K562 (cell line): ENCODE data around the gene GAK. TPM values are rescaled to one million over a fixed set of nuclear protein-coding genes. Genes with fewer than 3 reads are reported as not detected.
A peak's percentile ranks its signal among the peaks of the same experiment; 100 is the strongest.

Source experiments
- ATAC-seq: fragments of 200-7000 bp; cut with Tn5 transposase; 3 replicates; pipeline ENCODE4 v1.9.1; 2020; ENCODE audit warnings: moderate library complexity
- BruUV-seq: library from RNA; stranded (reverse); fragments of 400-500 nt; replicated peaks from 2 replicates; lab custom pipeline; 2021; lab: Mats Ljungman, UMichigan
- CTCF ChIA-PET: fragments of 300-600 bp; formaldehyde crosslinking; extraction: SDS; loops from one replicate; lab custom pipeline; 2021; ENCODE audit warnings: low intra/inter-chr PET ratio; lab: Yijun Ruan, JAX
- POLR2A ChIA-PET: fragments of 300-600, 350-650 bp; sonication (Branson Sonifier 250); formaldehyde crosslinking; extraction: SDS; loops from one replicate; lab custom pipeline; 2021; ENCODE audit warnings: antibody characterized with exemption, inconsistent platforms; lab: Yijun Ruan, JAX
- DNase-seq, 4 experiments: peaks; one replicate each; pipeline versions ENCODE4 v3.0.0 to v3.0.0-alpha.2; 2011 to 2018; ENCODE audit warnings: low spot score in 3 of 4, mixed read lengths in 3 of 4; ENCODE audit errors: extremely low read depth in 1 of 4
- FAIRE-seq: peaks from 2 replicates; lab custom pipeline; 2011; peaks lifted over from hg19 to GRCh38; lab: Jason Lieb, UNC
- H2AFZ ChIP-seq: 2 replicates; pipeline ENCODE4 v1.6.0; 2011; ENCODE audit warnings: low read depth, low read length, control low read depth, inconsistent platforms
- H3K27ac ChIP-seq: fragments of 200-600 bp; 3 replicates; pipeline ENCODE4 v1.8.0; 2011; ENCODE audit warnings: low read depth, mild to moderate bottlenecking, control low read depth, inconsistent platforms, low read length, moderate library complexity, mixed read lengths; ENCODE audit errors: extremely low read depth
- H3K27me3 ChIP-seq, 2 experiments: fragments of 300-600 bp in 1 of 2; 2 replicates in 1 of 2; 3 replicates in 1 of 2; pipeline versions ENCODE4 v1.6.0 to v1.8.0; 2011; ENCODE audit warnings: inconsistent platforms in 2 of 2, low read length in 2 of 2, mild to moderate bottlenecking in 1 of 2, mixed read lengths in 1 of 2, moderate library complexity in 1 of 2; ENCODE audit not compliant: control insufficient read depth in 2 of 2, insufficient read depth in 2 of 2
- H3K36me3 ChIP-seq: fragments of 300-600 bp; 3 replicates; pipeline ENCODE4 v1.8.0; 2011; ENCODE audit warnings: mild to moderate bottlenecking, low read length, inconsistent platforms; ENCODE audit not compliant: control insufficient read depth, insufficient read depth
- H3K4me1 ChIP-seq, 2 experiments: fragments of 200-600 bp in 1 of 2; replicated peaks in 1 of 2; 2 replicates in 1 of 2; 3 replicates in 1 of 2; pipeline versions ENCODE4 v1.5.1 to v1.8.0; 2011; ENCODE audit warnings: inconsistent platforms in 2 of 2, low read length in 2 of 2, mild to moderate bottlenecking in 1 of 2, mixed read lengths in 1 of 2, moderate library complexity in 1 of 2; ENCODE audit not compliant: control insufficient read depth in 2 of 2, insufficient read depth in 2 of 2
- H3K4me2 ChIP-seq: 2 replicates; pipeline ENCODE4 v1.6.1; 2011; ENCODE audit warnings: low read length, control low read depth, inconsistent platforms, mixed read lengths; ENCODE audit not compliant: insufficient read depth
- H3K4me3 ChIP-seq: fragments of 200-600 bp; sonication (generic), shearing (Covaris generic); 2 replicates; pipeline ENCODE4 v1.5.1; 2016; ENCODE audit warnings: control low read depth, inconsistent platforms
- H3K79me2 ChIP-seq: fragments of 200-600 bp; 3 replicates; pipeline ENCODE4 v1.8.0; 2011; ENCODE audit warnings: low read length, inconsistent platforms; ENCODE audit not compliant: control insufficient read depth, insufficient read depth
- H3K9ac ChIP-seq, 2 experiments: 2 replicates each; pipeline versions ENCODE4 v1.6.0 to v1.6.1; 2011; ENCODE audit warnings: low read depth in 2 of 2, low read length in 2 of 2, control low read depth in 1 of 2, inconsistent platforms in 1 of 2, mild to moderate bottlenecking in 1 of 2, mixed read lengths in 1 of 2; ENCODE audit not compliant: insufficient read depth in 1 of 2
- H3K9me1 ChIP-seq: one replicate; pipeline ENCODE4 v1.6.0; 2011; ENCODE audit warnings: inconsistent platforms, mild to moderate bottlenecking, low read length, moderate library complexity; ENCODE audit not compliant: control insufficient read depth, insufficient read depth
- H3K9me3 ChIP-seq: replicated peaks from 2 replicates; pipeline ENCODE4 v1.5.1; 2011; ENCODE audit warnings: low read depth, low read length, inconsistent platforms; ENCODE audit not compliant: control insufficient read depth, insufficient read depth
- H4K20me1 ChIP-seq: replicated peaks from 2 replicates; pipeline ENCODE4 v1.6.1; 2011; ENCODE audit warnings: low read length, inconsistent platforms, mixed read lengths; ENCODE audit not compliant: control insufficient read depth, insufficient read depth
- CHCHD3 ChIP-seq: fragments of 250-450 bp; sonication (Bioruptor Pico); IDR thresholded peaks from 2 replicates; pipeline ENCODE4 v2.1.2; 2022; ENCODE audit warnings: mild to moderate bottlenecking
- CHD7 ChIP-seq: fragments of 200-600 bp; sonication (generic); IDR thresholded peaks from one replicate; pipeline ENCODE4 v1.6.1; 2012; ENCODE audit warnings: mild to moderate bottlenecking, low read depth, low read length, inconsistent platforms
- KDM4B ChIP-seq, 2 experiments: fragments of 450-650 bp in 1 of 2; sonication (generic) in 1 of 2; IDR thresholded peaks; 2 replicates each; pipeline ENCODE4 v1.6.1; 2016 to 2017; ENCODE audit warnings: borderline replicate concordance in 2 of 2, antibody characterized with exemption in 1 of 2, low read depth in 1 of 2, mild to moderate bottlenecking in 1 of 2
- POLR2G ChIP-seq: fragments of 200-400 bp; formaldehyde crosslinking; IDR thresholded peaks from 2 replicates; pipeline ENCODE4 v1.6.1; 2017; ENCODE audit warnings: low read depth, mild to moderate bottlenecking, antibody characterized with exemption, low read length, moderate library complexity
- WGBS: fragments of 100-300 bp; shearing (Covaris generic); methylation state at CpG from one replicate; pipeline ENCODE4 v1.1.6; 2016; ENCODE audit warnings: low coverage, mixed read lengths; ENCODE audit not compliant: insufficient coverage; ENCODE audit errors: missing lambda C conversion rate; 5-methylcytosine and 5-hydroxymethylcytosine counted together
- in situ Hi-C: fragments of 300-500 bp; cut with MboI; formaldehyde crosslinking; loops from 4 replicates; pipeline ENCODE4 v1.15.0; 2018; ENCODE audit warnings: inconsistent platforms, mixed read lengths
- intact Hi-C: fragments of 100-400 bp; cut with micrococcal nuclease; formaldehyde crosslinking; loops from 2 replicates; pipeline ENCODE4 v1.14.2; 2022
- polyA plus RNA-seq, 8 experiments: library from polyadenylated mRNA; depleted of rRNA in 4 of 8; stranded (reverse) in 5 of 8; unstranded in 3 of 8; fragments of >200 nt; fragmentation: Nextera tagmentation in 2 of 8; fragmentation: Illumina TruSeq in 1 of 8; extraction: Ambion mirVana in 2 of 8; extraction: Trizol in 1 of 8; gene quantifications; 2 replicates each; pipeline versions ENCODE4 v1.2.1 to v1.2.3, GENCODE V29; 2011 to 2014; ENCODE audit warnings: inconsistent platforms in 1 of 8, missing spikeins in 1 of 8
- total RNA-seq, 7 experiments: library from RNA; depleted of rRNA in 6 of 7; stranded (reverse); fragments of >200 nt in 6 of 7; fragmentation: Illumina TruSeq in 2 of 7; extraction: Trizol in 2 of 7; gene quantifications; 2 replicates each; pipeline versions ENCODE4 v1.2.1 to v1.2.3, GENCODE V29; 2011 to 2021; ENCODE audit warnings: low replicate concordance in 1 of 7
- TF ChIP-seq, protein P1 (sequence below): IDR thresholded peaks from 3 replicates; pipeline ENCODE4 v1.6.1; 2011; ENCODE audit warnings: borderline replicate concordance, mild to moderate bottlenecking, moderate library complexity; ENCODE audit not compliant: insufficient read length; ENCODE audit errors: extremely low read depth

GAK gene
- total and polyA plus RNA-seq, 9 of the 15 experiments (the other 6 are each of a cell fraction or from before 2014, with no cell fraction given) = 1.3 to 102 (median 16.2) TPM

- in situ Hi-C loops (no loop called here), intact Hi-C loops (no loop called here)
- no peak overlapping the region for H3K4me3 ChIP-seq
- no peak overlapping the region for H2AFZ ChIP-seq
- 92% methylated on average over 19 of the region's 23 CpGs for WGBS
- H4K20me1 ChIP-seq = no peaks in the 10 kb centered on the region
- ChIA-PET CTCF (no interaction called here), POLR2A (interaction anchor here (1.7 kb wide), 1 partner anchor 22 kb away, joined by 3 read pairs; no protein-coding TSS in a partner anchor)
- H3K4me2 ChIP-seq = no peak overlapping the region
- DNase-seq = no peak
- peak; percentile 63 for FAIRE-seq
- no TSS peak for BruUV-seq
- H3K4me1 ChIP-seq = peaks cover 0 to 11% of the 10 kb centered on the region in 2 experiments; a peak in 1 of 5 replicates
- peaks cover 96% of the 10 kb centered on the region; the same call in 2 of the 3 replicates for H3K36me3 ChIP-seq
- no peaks in the 10 kb centered on the region for H3K9me3 ChIP-seq
- H3K9me1 ChIP-seq = no peaks in the 10 kb centered on the region
- no peak overlapping the region for H3K9ac ChIP-seq
- no peak for ATAC-seq
- no peaks in the 10 kb centered on the region for H3K27me3 ChIP-seq
- H3K79me2 ChIP-seq = no peaks in the 10 kb centered on the region
- no peak overlapping the region for H3K27ac ChIP-seq
- TF ChIP-seq CHD7 = no peak
- no peak for TF ChIP-seq CHCHD3
- TF ChIP-seq POLR2G = 0 out of 2 replicates have a peak, but pooled peaks have one; percentile 44
- no peak for TF ChIP-seq KDM4B (IDR thresholded peaks at IDR 0.05; ENCODE audit: borderline replicate concordance in 2 of 2, low read depth in 1 of 2)
- TF ChIP-seq, protein P1, sequence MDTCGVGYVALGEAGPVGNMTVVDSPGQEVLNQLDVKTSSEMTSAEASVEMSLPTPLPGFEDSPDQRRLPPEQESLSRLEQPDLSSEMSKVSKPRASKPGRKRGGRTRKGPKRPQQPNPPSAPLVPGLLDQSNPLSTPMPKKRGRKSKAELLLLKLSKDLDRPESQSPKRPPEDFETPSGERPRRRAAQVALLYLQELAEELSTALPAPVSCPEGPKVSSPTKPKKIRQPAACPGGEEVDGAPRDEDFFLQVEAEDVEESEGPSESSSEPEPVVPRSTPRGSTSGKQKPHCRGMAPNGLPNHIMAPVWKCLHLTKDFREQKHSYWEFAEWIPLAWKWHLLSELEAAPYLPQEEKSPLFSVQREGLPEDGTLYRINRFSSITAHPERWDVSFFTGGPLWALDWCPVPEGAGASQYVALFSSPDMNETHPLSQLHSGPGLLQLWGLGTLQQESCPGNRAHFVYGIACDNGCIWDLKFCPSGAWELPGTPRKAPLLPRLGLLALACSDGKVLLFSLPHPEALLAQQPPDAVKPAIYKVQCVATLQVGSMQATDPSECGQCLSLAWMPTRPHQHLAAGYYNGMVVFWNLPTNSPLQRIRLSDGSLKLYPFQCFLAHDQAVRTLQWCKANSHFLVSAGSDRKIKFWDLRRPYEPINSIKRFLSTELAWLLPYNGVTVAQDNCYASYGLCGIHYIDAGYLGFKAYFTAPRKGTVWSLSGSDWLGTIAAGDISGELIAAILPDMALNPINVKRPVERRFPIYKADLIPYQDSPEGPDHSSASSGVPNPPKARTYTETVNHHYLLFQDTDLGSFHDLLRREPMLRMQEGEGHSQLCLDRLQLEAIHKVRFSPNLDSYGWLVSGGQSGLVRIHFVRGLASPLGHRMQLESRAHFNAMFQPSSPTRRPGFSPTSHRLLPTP = no peak
These were observed 53.1 kb downstream of the GAK start for GRCh38 chr4:878796-879728.
